HEK293 (cell line): ENCODE data around the gene DERL2.

Experiments used
- TF ChIP-seq, protein P1 (sequence below): fragments of 450-650 bp; formaldehyde crosslinking; IDR thresholded peaks from 2 replicates; pipeline ENCODE4 v1.5.1; 2016; ENCODE audit warnings: missing biosample characterization, missing genetic modification characterization
- TF ChIP-seq, protein P2 (sequence below): fragments of 450-650 bp; formaldehyde crosslinking; IDR thresholded peaks from 2 replicates; pipeline ENCODE4 v1.5.1; 2016; ENCODE audit warnings: missing biosample characterization, missing genetic modification characterization

DNA sequence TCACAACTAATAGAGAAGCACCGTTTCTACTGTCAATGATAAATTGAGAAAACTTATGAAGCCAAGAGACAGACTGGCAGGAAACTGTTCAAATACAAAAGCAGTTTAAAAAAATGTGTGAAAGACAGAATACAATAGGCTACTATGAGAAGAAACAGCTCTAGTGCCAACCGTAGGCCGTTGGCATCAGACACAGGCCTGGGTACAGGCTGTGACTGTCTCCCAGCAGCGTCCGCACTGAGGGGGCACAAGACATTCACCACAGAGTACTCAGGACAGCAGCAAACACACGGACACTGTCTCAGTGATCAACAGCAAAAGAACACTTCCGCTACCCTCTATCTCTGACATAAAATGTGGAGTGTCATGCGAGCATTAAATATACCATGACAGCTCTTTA, 39.2 kb downstream of the DERL2 start:
- TF ChIP-seq, protein P1, sequence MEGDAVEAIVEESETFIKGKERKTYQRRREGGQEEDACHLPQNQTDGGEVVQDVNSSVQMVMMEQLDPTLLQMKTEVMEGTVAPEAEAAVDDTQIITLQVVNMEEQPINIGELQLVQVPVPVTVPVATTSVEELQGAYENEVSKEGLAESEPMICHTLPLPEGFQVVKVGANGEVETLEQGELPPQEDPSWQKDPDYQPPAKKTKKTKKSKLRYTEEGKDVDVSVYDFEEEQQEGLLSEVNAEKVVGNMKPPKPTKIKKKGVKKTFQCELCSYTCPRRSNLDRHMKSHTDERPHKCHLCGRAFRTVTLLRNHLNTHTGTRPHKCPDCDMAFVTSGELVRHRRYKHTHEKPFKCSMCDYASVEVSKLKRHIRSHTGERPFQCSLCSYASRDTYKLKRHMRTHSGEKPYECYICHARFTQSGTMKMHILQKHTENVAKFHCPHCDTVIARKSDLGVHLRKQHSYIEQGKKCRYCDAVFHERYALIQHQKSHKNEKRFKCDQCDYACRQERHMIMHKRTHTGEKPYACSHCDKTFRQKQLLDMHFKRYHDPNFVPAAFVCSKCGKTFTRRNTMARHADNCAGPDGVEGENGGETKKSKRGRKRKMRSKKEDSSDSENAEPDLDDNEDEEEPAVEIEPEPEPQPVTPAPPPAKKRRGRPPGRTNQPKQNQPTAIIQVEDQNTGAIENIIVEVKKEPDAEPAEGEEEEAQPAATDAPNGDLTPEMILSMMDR: no peak
- TF ChIP-seq, protein P2, sequence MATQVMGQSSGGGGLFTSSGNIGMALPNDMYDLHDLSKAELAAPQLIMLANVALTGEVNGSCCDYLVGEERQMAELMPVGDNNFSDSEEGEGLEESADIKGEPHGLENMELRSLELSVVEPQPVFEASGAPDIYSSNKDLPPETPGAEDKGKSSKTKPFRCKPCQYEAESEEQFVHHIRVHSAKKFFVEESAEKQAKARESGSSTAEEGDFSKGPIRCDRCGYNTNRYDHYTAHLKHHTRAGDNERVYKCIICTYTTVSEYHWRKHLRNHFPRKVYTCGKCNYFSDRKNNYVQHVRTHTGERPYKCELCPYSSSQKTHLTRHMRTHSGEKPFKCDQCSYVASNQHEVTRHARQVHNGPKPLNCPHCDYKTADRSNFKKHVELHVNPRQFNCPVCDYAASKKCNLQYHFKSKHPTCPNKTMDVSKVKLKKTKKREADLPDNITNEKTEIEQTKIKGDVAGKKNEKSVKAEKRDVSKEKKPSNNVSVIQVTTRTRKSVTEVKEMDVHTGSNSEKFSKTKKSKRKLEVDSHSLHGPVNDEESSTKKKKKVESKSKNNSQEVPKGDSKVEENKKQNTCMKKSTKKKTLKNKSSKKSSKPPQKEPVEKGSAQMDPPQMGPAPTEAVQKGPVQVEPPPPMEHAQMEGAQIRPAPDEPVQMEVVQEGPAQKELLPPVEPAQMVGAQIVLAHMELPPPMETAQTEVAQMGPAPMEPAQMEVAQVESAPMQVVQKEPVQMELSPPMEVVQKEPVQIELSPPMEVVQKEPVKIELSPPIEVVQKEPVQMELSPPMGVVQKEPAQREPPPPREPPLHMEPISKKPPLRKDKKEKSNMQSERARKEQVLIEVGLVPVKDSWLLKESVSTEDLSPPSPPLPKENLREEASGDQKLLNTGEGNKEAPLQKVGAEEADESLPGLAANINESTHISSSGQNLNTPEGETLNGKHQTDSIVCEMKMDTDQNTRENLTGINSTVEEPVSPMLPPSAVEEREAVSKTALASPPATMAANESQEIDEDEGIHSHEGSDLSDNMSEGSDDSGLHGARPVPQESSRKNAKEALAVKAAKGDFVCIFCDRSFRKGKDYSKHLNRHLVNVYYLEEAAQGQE (tag by site-specific recombination): no peak
